ENCODE data around the gene ENO2.

DNA sequence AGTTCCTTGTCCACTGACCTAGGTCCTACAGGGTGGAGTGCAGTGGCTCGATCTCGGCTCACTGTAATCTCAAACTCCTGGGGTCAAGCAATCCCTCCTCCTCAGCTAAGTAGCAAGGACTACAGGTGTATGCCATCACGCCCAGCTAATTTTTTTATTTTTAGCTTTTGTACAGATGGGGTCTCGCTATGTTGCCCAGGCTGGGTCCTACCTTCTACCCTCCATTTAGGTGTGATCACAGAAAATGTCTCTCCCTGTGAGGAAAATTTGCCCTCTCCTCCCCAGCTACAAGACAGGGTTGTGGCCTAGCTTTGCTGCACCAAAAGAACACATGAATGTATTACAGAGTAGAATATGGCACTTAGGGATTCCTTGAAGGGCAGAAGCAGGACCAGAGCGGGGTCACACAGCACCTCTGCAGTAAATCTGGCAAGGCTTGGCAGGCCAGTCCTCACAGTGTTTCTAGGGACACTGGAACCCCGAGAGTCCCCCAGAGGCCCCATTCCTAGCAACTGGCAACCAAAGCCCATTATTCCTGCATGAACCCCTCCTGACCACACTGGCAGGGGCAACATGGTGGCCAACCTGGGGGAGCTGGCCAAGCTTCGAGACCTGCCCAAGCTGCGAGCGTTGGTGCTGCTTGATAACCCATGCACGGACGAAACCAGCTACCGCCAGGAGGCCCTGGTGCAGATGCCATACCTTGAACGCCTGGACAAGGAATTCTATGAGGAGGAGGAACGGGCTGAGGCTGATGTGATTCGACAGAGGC is 2.0 kb upstream of the ENO2 start:
- TF ChIP-seq, protein P1, sequence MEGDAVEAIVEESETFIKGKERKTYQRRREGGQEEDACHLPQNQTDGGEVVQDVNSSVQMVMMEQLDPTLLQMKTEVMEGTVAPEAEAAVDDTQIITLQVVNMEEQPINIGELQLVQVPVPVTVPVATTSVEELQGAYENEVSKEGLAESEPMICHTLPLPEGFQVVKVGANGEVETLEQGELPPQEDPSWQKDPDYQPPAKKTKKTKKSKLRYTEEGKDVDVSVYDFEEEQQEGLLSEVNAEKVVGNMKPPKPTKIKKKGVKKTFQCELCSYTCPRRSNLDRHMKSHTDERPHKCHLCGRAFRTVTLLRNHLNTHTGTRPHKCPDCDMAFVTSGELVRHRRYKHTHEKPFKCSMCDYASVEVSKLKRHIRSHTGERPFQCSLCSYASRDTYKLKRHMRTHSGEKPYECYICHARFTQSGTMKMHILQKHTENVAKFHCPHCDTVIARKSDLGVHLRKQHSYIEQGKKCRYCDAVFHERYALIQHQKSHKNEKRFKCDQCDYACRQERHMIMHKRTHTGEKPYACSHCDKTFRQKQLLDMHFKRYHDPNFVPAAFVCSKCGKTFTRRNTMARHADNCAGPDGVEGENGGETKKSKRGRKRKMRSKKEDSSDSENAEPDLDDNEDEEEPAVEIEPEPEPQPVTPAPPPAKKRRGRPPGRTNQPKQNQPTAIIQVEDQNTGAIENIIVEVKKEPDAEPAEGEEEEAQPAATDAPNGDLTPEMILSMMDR (conservative IDR thresholded peaks at IDR 0.05; ENCODE audit: low read depth in 2 of 2), result no peak
- TF ChIP-seq EZH2 (IDR thresholded peaks at IDR 0.05; ENCODE audit: low read depth, unreplicated experiment) (no peak), STAT1 (IDR thresholded peaks at IDR 0.05; ENCODE audit: unreplicated experiment) (no peak), JUNB (IDR thresholded peaks at IDR 0.05; ENCODE audit: unreplicated experiment) (no peak), EZH2phosphoT487 (IDR thresholded peaks at IDR 0.05; ENCODE audit: unreplicated experiment) (no peak), NANOG (IDR thresholded peaks at IDR 0.05; ENCODE audit: borderline replicate concordance) (no peak), CREB1 (CRISPR knock-in tag; IDR thresholded peaks at IDR 0.05; ENCODE audit: low read depth) (no peak), POLR2AphosphoS5 (IDR thresholded peaks at IDR 0.05; ENCODE audit: low read depth) (no peak), ZNF114 (CRISPR knock-in tag; IDR thresholded peaks at IDR 0.05) (no peak)
- TF ChIP-seq, protein P2, sequence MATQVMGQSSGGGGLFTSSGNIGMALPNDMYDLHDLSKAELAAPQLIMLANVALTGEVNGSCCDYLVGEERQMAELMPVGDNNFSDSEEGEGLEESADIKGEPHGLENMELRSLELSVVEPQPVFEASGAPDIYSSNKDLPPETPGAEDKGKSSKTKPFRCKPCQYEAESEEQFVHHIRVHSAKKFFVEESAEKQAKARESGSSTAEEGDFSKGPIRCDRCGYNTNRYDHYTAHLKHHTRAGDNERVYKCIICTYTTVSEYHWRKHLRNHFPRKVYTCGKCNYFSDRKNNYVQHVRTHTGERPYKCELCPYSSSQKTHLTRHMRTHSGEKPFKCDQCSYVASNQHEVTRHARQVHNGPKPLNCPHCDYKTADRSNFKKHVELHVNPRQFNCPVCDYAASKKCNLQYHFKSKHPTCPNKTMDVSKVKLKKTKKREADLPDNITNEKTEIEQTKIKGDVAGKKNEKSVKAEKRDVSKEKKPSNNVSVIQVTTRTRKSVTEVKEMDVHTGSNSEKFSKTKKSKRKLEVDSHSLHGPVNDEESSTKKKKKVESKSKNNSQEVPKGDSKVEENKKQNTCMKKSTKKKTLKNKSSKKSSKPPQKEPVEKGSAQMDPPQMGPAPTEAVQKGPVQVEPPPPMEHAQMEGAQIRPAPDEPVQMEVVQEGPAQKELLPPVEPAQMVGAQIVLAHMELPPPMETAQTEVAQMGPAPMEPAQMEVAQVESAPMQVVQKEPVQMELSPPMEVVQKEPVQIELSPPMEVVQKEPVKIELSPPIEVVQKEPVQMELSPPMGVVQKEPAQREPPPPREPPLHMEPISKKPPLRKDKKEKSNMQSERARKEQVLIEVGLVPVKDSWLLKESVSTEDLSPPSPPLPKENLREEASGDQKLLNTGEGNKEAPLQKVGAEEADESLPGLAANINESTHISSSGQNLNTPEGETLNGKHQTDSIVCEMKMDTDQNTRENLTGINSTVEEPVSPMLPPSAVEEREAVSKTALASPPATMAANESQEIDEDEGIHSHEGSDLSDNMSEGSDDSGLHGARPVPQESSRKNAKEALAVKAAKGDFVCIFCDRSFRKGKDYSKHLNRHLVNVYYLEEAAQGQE (IDR thresholded peaks at IDR 0.05; ENCODE audit: unreplicated experiment), result no peak
- TF ChIP-seq, protein P3, sequence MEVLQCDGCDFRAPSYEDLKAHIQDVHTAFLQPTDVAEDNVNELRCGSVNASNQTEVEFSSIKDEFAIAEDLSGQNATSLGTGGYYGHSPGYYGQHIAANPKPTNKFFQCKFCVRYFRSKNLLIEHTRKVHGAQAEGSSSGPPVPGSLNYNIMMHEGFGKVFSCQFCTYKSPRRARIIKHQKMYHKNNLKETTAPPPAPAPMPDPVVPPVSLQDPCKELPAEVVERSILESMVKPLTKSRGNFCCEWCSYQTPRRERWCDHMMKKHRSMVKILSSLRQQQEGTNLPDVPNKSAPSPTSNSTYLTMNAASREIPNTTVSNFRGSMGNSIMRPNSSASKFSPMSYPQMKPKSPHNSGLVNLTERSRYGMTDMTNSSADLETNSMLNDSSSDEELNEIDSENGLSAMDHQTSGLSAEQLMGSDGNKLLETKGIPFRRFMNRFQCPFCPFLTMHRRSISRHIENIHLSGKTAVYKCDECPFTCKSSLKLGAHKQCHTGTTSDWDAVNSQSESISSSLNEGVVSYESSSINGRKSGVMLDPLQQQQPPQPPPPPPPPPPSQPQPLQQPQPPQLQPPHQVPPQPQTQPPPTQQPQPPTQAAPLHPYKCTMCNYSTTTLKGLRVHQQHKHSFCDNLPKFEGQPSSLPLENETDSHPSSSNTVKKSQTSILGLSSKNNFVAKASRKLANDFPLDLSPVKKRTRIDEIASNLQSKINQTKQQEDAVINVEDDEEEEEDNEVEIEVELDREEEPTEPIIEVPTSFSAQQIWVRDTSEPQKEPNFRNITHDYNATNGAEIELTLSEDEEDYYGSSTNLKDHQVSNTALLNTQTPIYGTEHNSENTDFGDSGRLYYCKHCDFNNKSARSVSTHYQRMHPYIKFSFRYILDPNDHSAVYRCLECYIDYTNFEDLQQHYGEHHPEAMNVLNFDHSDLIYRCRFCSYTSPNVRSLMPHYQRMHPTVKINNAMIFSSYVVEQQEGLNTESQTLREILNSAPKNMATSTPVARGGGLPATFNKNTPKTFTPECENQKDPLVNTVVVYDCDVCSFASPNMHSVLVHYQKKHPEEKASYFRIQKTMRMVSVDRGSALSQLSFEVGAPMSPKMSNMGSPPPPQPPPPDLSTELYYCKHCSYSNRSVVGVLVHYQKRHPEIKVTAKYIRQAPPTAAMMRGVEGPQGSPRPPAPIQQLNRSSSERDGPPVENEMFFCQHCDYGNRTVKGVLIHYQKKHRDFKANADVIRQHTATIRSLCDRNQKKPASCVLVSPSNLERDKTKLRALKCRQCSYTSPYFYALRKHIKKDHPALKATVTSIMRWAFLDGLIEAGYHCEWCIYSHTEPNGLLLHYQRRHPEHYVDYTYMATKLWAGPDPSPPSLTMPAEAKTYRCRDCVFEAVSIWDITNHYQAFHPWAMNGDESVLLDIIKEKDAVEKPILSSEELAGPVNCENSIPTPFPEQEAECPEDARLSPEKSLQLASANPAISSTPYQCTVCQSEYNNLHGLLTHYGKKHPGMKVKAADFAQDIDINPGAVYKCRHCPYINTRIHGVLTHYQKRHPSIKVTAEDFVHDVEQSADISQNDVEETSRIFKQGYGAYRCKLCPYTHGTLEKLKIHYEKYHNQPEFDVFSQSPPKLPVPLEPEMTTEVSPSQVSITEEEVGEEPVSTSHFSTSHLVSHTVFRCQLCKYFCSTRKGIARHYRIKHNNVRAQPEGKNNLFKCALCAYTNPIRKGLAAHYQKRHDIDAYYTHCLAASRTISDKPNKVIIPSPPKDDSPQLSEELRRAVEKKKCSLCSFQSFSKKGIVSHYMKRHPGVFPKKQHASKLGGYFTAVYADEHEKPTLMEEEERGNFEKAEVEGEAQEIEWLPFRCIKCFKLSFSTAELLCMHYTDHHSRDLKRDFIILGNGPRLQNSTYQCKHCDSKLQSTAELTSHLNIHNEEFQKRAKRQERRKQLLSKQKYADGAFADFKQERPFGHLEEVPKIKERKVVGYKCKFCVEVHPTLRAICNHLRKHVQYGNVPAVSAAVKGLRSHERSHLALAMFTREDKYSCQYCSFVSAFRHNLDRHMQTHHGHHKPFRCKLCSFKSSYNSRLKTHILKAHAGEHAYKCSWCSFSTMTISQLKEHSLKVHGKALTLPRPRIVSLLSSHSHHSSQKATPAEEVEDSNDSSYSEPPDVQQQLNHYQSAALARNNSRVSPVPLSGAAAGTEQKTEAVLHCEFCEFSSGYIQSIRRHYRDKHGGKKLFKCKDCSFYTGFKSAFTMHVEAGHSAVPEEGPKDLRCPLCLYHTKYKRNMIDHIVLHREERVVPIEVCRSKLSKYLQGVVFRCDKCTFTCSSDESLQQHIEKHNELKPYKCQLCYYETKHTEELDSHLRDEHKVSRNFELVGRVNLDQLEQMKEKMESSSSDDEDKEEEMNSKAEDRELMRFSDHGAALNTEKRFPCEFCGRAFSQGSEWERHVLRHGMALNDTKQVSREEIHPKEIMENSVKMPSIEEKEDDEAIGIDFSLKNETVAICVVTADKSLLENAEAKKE (CRISPR knock-in tag; IDR thresholded peaks at IDR 0.05), result no peak

All from GM23338 (cell line).